H9 (cell line): Measurements from ENCODE around the gene PCGF2. TPM values are rescaled to one million over a fixed set of nuclear protein-coding genes. Genes with fewer than 3 reads are reported as not detected.
A peak's percentile ranks its signal among the peaks of the same experiment; 100 is the strongest.

Source experiments
- DNase-seq: peaks from one replicate; pipeline ENCODE4 v3.0.0-alpha.2; 2017
- H2AFZ ChIP-seq: one replicate; pipeline ENCODE4 v1.6.1; 2013; ENCODE audit warnings: mild to moderate bottlenecking, low read length, control low read depth, moderate library complexity
- H2AK5ac ChIP-seq: 2 replicates; pipeline ENCODE4 v1.6.1; 2013; ENCODE audit warnings: low read length, control low read depth, mixed read lengths; ENCODE audit not compliant: insufficient read length
- H2BK120ac ChIP-seq: one replicate; pipeline ENCODE4 v1.6.1; 2013; ENCODE audit warnings: low read depth, mild to moderate bottlenecking, low read length, control low read depth, inconsistent platforms; ENCODE audit not compliant: poor library complexity, severe bottlenecking
- H2BK12ac ChIP-seq: 2 replicates; pipeline ENCODE4 v1.6.1; 2013; ENCODE audit warnings: low read length, control low read depth, mixed read lengths, low read depth; ENCODE audit not compliant: insufficient read length
- H2BK15ac ChIP-seq: 2 replicates; pipeline ENCODE4 v1.6.1; 2013; ENCODE audit warnings: low read depth, low read length, control low read depth
- H2BK20ac ChIP-seq: one replicate; pipeline ENCODE4 v1.6.1; 2013; ENCODE audit warnings: low read depth, mild to moderate bottlenecking, low read length, control low read depth, inconsistent platforms; ENCODE audit not compliant: poor library complexity, severe bottlenecking
- H2BK5ac ChIP-seq: 2 replicates; pipeline ENCODE4 v1.6.1; 2013; ENCODE audit warnings: low read length, control low read depth, mixed read lengths; ENCODE audit not compliant: insufficient read length
- H3K14ac ChIP-seq: 2 replicates; pipeline ENCODE4 v1.6.1; 2013; ENCODE audit warnings: low read length, control low read depth; ENCODE audit not compliant: insufficient read depth
- H3K18ac ChIP-seq: 2 replicates; pipeline ENCODE4 v1.6.1; 2013; ENCODE audit warnings: low read depth, mild to moderate bottlenecking, mixed read lengths, low read length, control low read depth; ENCODE audit not compliant: insufficient read length
- H3K23ac ChIP-seq: 2 replicates; pipeline ENCODE4 v1.6.1; 2013; ENCODE audit warnings: low read length, control low read depth, mixed read lengths, low read depth; ENCODE audit not compliant: insufficient read length
- H3K23me2 ChIP-seq: 2 replicates; pipeline ENCODE4 v1.6.1; 2013; ENCODE audit warnings: low read depth, mild to moderate bottlenecking, mixed read lengths, low read length, control low read depth; ENCODE audit not compliant: insufficient read length, poor library complexity, severe bottlenecking
- H3K27ac ChIP-seq: 2 replicates; pipeline ENCODE4 v1.5.1; 2013; ENCODE audit warnings: low read length, control low read depth, mixed read lengths, low read depth; ENCODE audit not compliant: insufficient read length
- H3K27me3 ChIP-seq: 2 replicates; pipeline ENCODE4 v1.6.1; 2013; ENCODE audit warnings: low read length, control low read depth, inconsistent platforms; ENCODE audit not compliant: insufficient read depth
- H3K4ac ChIP-seq: 2 replicates; pipeline ENCODE4 v1.6.1; 2013; ENCODE audit warnings: low read depth, mild to moderate bottlenecking, control low read depth, inconsistent platforms, low read length, moderate library complexity
- H3K4me1 ChIP-seq: 2 replicates; pipeline ENCODE4 v1.6.1; 2013; ENCODE audit warnings: low read length, control low read depth, inconsistent platforms; ENCODE audit not compliant: insufficient read depth
- H3K4me2 ChIP-seq: 2 replicates; pipeline ENCODE4 v1.6.1; 2013; ENCODE audit warnings: low read length, control low read depth, mixed read lengths; ENCODE audit not compliant: insufficient read length, insufficient read depth
- H3K56ac ChIP-seq: 2 replicates; pipeline ENCODE4 v1.6.1; 2013; ENCODE audit warnings: low read depth, mild to moderate bottlenecking, mixed read lengths, low read length, control low read depth; ENCODE audit not compliant: insufficient read length
- H3K79me1 ChIP-seq: 2 replicates; pipeline ENCODE4 v1.6.1; 2013; ENCODE audit warnings: low read depth, mild to moderate bottlenecking, moderate library complexity, low read length, control low read depth, inconsistent platforms; ENCODE audit not compliant: insufficient read depth, poor library complexity, severe bottlenecking
- H3K79me2 ChIP-seq: 2 replicates; pipeline ENCODE4 v1.6.1; 2013; ENCODE audit warnings: low read length, control low read depth, inconsistent platforms; ENCODE audit not compliant: insufficient read depth
- H3K9ac ChIP-seq: 2 replicates; pipeline ENCODE4 v1.6.1; 2013; ENCODE audit warnings: low read length, control low read depth, mixed read lengths; ENCODE audit not compliant: insufficient read length; ENCODE audit errors: extremely low read depth
- H3K9me3 ChIP-seq: one replicate; pipeline ENCODE4 v1.6.1; 2013; ENCODE audit warnings: low read depth, low read length, inconsistent platforms; ENCODE audit not compliant: control insufficient read depth
- H3T11ph ChIP-seq: one replicate; pipeline ENCODE4 v1.6.1; 2013; ENCODE audit warnings: mild to moderate bottlenecking, low read length, control low read depth, inconsistent platforms
- H4K20me1 ChIP-seq: one replicate; pipeline ENCODE4 v1.6.1; 2013; ENCODE audit not compliant: control insufficient read depth, insufficient read length, insufficient read depth
- H4K5ac ChIP-seq: 2 replicates; pipeline ENCODE4 v1.6.1; 2013; ENCODE audit warnings: low read depth, mild to moderate bottlenecking, mixed read lengths, low read length, control low read depth; ENCODE audit not compliant: insufficient read length
- H4K8ac ChIP-seq: replicated peaks from 2 replicates; pipeline ENCODE4 v1.6.1; 2013; ENCODE audit warnings: low read length, control low read depth, mixed read lengths, low read depth; ENCODE audit not compliant: insufficient read length
- H4K91ac ChIP-seq: 2 replicates; pipeline ENCODE4 v1.6.1; 2013; ENCODE audit warnings: low read depth, mild to moderate bottlenecking, moderate library complexity, mixed read lengths, low read length, control low read depth; ENCODE audit not compliant: insufficient read length
- H3K27ac Mint-ChIP-seq, 3 experiments: 2 replicates in 2 of 3; 3 replicates in 1 of 3; pipeline ENCODE4 v1.8.0; 2020 to 2021; ENCODE audit warnings: mixed read lengths in 3 of 3, mild to moderate bottlenecking in 1 of 3, moderate library complexity in 1 of 3
- H3K27me3 Mint-ChIP-seq: 2 replicates; pipeline ENCODE4 v1.8.0; 2021; ENCODE audit warnings: low read depth, mild to moderate bottlenecking, moderate library complexity, mixed read lengths
- H3K36me3 Mint-ChIP-seq, 3 experiments: 2 replicates in 2 of 3; 3 replicates in 1 of 3; pipeline ENCODE4 v1.8.0; 2020 to 2021; ENCODE audit warnings: low read depth in 3 of 3, mixed read lengths in 3 of 3; ENCODE audit not compliant: insufficient read depth in 1 of 3
- H3K4me1 Mint-ChIP-seq, 2 experiments: 2 replicates each; pipeline ENCODE4 v1.8.0; 2020; ENCODE audit warnings: mixed read lengths in 2 of 2
- H3K4me3 Mint-ChIP-seq, 2 experiments: 2 replicates in 1 of 2; 3 replicates in 1 of 2; pipeline ENCODE4 v1.8.0; 2020 to 2021; ENCODE audit warnings: mild to moderate bottlenecking in 2 of 2, mixed read lengths in 2 of 2, moderate library complexity in 1 of 2
- H3K9me3 Mint-ChIP-seq, 2 experiments: 2 replicates in 1 of 2; 3 replicates in 1 of 2; pipeline ENCODE4 v1.8.0; 2020; ENCODE audit warnings: mild to moderate bottlenecking in 2 of 2, mixed read lengths in 2 of 2, moderate library complexity in 1 of 2
- WGBS: extraction: QIAGEN DNeasy Blood & Tissue Kit; methylation state at CpG from one replicate; pipeline ENCODE4 v1.1.7; 2013; ENCODE audit warnings: missing lambda C conversion rate, low lambda C conversion rate, mixed read lengths; ENCODE audit not compliant: insufficient read length; ENCODE audit errors: extremely low coverage; 5-methylcytosine and 5-hydroxymethylcytosine counted together
- total RNA-seq: library from RNA; stranded (reverse); gene quantifications from 2 replicates; pipeline ENCODE4 v1.2.1, GENCODE V29; 2021
- TF ChIP-seq, protein P1 (sequence below): fragments of 200-600 bp; sonication (generic); conservative IDR thresholded peaks from 3 replicates; pipeline ENCODE4 v1.8.0; 2021; ENCODE audit warnings: antibody characterized with exemption, mild to moderate bottlenecking

The PCGF2 gene
- total RNA-seq, 1 experiment from 2014 or later, result 106 TPM

DNA sequence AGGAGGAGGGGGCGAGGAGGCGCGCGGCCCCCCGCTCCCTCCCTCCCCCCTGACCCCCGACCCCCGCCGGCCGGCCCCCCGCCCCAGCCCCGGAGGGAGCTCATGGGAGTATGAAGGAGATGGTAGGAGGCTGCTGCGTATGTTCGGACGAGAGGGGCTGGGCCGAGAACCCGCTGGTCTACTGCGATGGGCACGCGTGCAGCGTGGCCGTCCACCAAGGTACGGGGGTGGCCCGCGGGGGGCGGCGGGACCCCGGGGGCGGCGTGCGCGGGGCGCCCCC, 42.7 kb downstream of the PCGF2 start:
- no peak overlapping the region for H2AFZ ChIP-seq

More for the DNA sequence above, 42.7 kb downstream of the PCGF2 start:
- H4K5ac ChIP-seq, result no peak overlapping the region
- peaks cover 42 to 64% of the 10 kb centered on the region in 2 experiments for H3K4me1 Mint-ChIP-seq
- no peak overlapping the region for H2BK20ac ChIP-seq
- H3K79me2 ChIP-seq, result no peaks in the 10 kb centered on the region
- H3K56ac ChIP-seq, result no peak overlapping the region
- no peak overlapping the region for H3K18ac ChIP-seq
- H3K27ac ChIP-seq, result no peak overlapping the region
- H3K9ac ChIP-seq, result no peak overlapping the region
- H3K4me1 ChIP-seq, result peaks cover 5% of the 10 kb centered on the region; the same call in 1 of the 2 replicates
- DNase-seq, result no peak
- no CpG with 5 or more reads among the region's 32 CpGs for WGBS
- H3K27me3 Mint-ChIP-seq, result peaks cover 91% of the 10 kb centered on the region
- H2BK15ac ChIP-seq, result no peak overlapping the region
- H3K27me3 ChIP-seq, result peaks cover 53% of the 10 kb centered on the region
- no peak overlapping the region for H4K91ac ChIP-seq
- no peak overlapping the region for H2BK5ac ChIP-seq
- H3K36me3 Mint-ChIP-seq, result no peaks in the 10 kb centered on the region; a peak in 3 of 7 replicates
- no peaks in the 10 kb centered on the region for H4K20me1 ChIP-seq
- TF ChIP-seq, protein P1, sequence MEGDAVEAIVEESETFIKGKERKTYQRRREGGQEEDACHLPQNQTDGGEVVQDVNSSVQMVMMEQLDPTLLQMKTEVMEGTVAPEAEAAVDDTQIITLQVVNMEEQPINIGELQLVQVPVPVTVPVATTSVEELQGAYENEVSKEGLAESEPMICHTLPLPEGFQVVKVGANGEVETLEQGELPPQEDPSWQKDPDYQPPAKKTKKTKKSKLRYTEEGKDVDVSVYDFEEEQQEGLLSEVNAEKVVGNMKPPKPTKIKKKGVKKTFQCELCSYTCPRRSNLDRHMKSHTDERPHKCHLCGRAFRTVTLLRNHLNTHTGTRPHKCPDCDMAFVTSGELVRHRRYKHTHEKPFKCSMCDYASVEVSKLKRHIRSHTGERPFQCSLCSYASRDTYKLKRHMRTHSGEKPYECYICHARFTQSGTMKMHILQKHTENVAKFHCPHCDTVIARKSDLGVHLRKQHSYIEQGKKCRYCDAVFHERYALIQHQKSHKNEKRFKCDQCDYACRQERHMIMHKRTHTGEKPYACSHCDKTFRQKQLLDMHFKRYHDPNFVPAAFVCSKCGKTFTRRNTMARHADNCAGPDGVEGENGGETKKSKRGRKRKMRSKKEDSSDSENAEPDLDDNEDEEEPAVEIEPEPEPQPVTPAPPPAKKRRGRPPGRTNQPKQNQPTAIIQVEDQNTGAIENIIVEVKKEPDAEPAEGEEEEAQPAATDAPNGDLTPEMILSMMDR, result no peak
- H3K4me3 Mint-ChIP-seq, result peak overlapping the region; percentile 64 to 90; a peak in 4 of 5 replicates
- H3K4ac ChIP-seq, result no peak overlapping the region
- H3K23me2 ChIP-seq, result peaks cover 25% of the 10 kb centered on the region
- H3K14ac ChIP-seq, result no peak overlapping the region
- no peak overlapping the region for H2BK120ac ChIP-seq
- H3K27ac Mint-ChIP-seq, result no peak overlapping the region
- no peaks in the 10 kb centered on the region for H3K79me1 ChIP-seq
- peaks cover 0 to under 1% of the 10 kb centered on the region in 2 experiments; a peak in 3 of 5 replicates for H3K9me3 Mint-ChIP-seq
- no peak overlapping the region for H4K8ac ChIP-seq
- peak overlapping the region; percentile 58 for H3K4me2 ChIP-seq
- no peak overlapping the region for H2BK12ac ChIP-seq
- H3T11ph ChIP-seq, result no peak overlapping the region
- H3K23ac ChIP-seq, result no peak overlapping the region
- no peaks in the 10 kb centered on the region for H3K9me3 ChIP-seq
- no peak overlapping the region for H2AK5ac ChIP-seq
